ENCODE measurements around the gene CFHR2. TPM values are rescaled to one million over a fixed set of nuclear protein-coding genes. Genes with fewer than 3 reads are reported as not detected.

The CFHR2 gene
- polyA plus RNA-seq, 1 donor = not detected

GRCh38 chr1:197001828-197002227 lies 58.3 kb downstream of the CFHR2 start:
- DNase-seq = no peak

GRCh38 chr1:197003132-197003531 lies 59.6 kb downstream of the CFHR2 start:
- DNase-seq = no peak

- no peak for DNase-seq
Measured at GRCh38 chr1:197008861-197009260, 65.3 kb downstream of the CFHR2 start.

Other genes starting within 250 kb of the CFHR2 start
- 0.50 TPM for gene CFHR3, start 168.9 kb upstream of the CFHR2 start, polyA plus RNA-seq (ENCODE audit: insufficient read length)
- gene CFHR1, start 124.0 kb upstream of the CFHR2 start, polyA plus RNA-seq (ENCODE audit: insufficient read length) = 0.42 TPM
- gene CFHR4, start 55.7 kb upstream of the CFHR2 start, polyA plus RNA-seq (ENCODE audit: insufficient read length) = not detected
- gene CFHR5, start 33.8 kb downstream of the CFHR2 start, polyA plus RNA-seq (ENCODE audit: insufficient read length) = not detected
- 0.13 TPM for gene F13B, start 123.5 kb downstream of the CFHR2 start, polyA plus RNA-seq (ENCODE audit: insufficient read length)
- 38.6 TPM for gene ASPM, start 202.9 kb downstream of the CFHR2 start, polyA plus RNA-seq (ENCODE audit: insufficient read length)